Right cardiac atrium (tissue), 5 donors: Measurements from ENCODE around the gene ATP5F1A. TPM values are rescaled to one million over a fixed set of nuclear protein-coding genes. Genes with fewer than 3 reads are reported as not detected.
"Not testable (repeated sequence)": the region's sequence is repeated elsewhere in the genome, so short reads cannot be mapped to it uniquely, and the experiment has no call there.

Source experiments
- ATAC-seq, 2 donors: fragments of 200-7000 bp; cut with Tn5 transposase; one replicate each; pipeline versions ENCODE4 v1.8.0 to v1.9.1; 2020; ENCODE audit warnings: moderate library complexity in 2 of 2, mild to moderate bottlenecking in 1 of 2
- DNase-seq, 3 donors: peaks; one replicate each; pipeline ENCODE4 v3.0.0-alpha.2; 2020
- H3K27ac ChIP-seq: one replicate; pipeline ENCODE4 v1.5.1; 2013; ENCODE audit warnings: mild to moderate bottlenecking, low read length, control low read depth, moderate library complexity
- H3K27me3 ChIP-seq: one replicate; pipeline ENCODE4 v1.6.1; 2013; ENCODE audit not compliant: control insufficient read depth, insufficient read depth
- H3K4me1 ChIP-seq: one replicate; pipeline ENCODE4 v1.6.1; 2013; ENCODE audit warnings: low read length; ENCODE audit not compliant: control insufficient read depth, insufficient read depth
- H3K4me3 ChIP-seq: one replicate; pipeline ENCODE4 v1.5.1; 2013; ENCODE audit warnings: low read length, control low read depth
- H3K9me3 ChIP-seq: one replicate; pipeline ENCODE4 v1.6.1; 2013; ENCODE audit warnings: low read length; ENCODE audit not compliant: control insufficient read depth
- WGBS: extraction: QIAGEN DNeasy Blood & Tissue Kit; methylation state at CpG from one replicate; pipeline ENCODE4 v1.1.7; 2013; 5-methylcytosine and 5-hydroxymethylcytosine counted together
- intact Hi-C, 4 donors: fragments of 100-400 bp; cut with DNase I; formaldehyde crosslinking; loops; one replicate each; pipeline versions ENCODE4 v1.11.0 to v1.14.0; 2022 to 2023
- long read RNA-seq, 4 donors: library from polyadenylated mRNA; unstranded; transcript quantifications; one replicate each; pipeline ENCODE4 v2.0.0, GENCODE V29; 2020 to 2021
- polyA plus RNA-seq: library from polyadenylated mRNA; stranded (reverse); fragments of 200-250 nt; gene quantifications from one replicate; pipeline ENCODE4 v1.2.3, GENCODE V29; 2013
- total RNA-seq, 4 donors: library from RNA; stranded (reverse); fragmentation: NEBNext Ultra II Directional; extraction: Animal tissue kit (Norgen Biotek cat#: 25700); gene quantifications; one replicate each; pipeline ENCODE4 v1.2.1, GENCODE V29; 2021
- donor health status: healthy with polysubstance abuse.
- donor health status: DM: no; HTN: yes; CAD: no.
- donor health status: DM: no; HTN: no; CAD: no.
- donor health status: DM: no; HTN: yes; CAD: no; lungs with severe emphysema.
- donor health status: DM: yes; HTN: yes; CAD: no.

ATP5F1A gene
- total RNA-seq (1,000 to 10,000 TPM; 1,050 to 1,210 (median 1,148) TPM), polyA plus RNA-seq (1,401 TPM)
- long read RNA-seq, donor 1, full-length matches to known transcripts = 3,367 of 3,549 reads
- long read RNA-seq, donor 1, partial matches to known transcripts = 169 of 3,549 reads
- long read RNA-seq, donor 1, other reads (novel, unspliced or antisense) = 13 of 3,549 reads
- long read RNA-seq, donor 2, full-length matches to known transcripts = 1,077 of 1,125 reads
- long read RNA-seq, donor 2, partial matches to known transcripts = 40 of 1,125 reads
- long read RNA-seq, donor 2, other reads (novel, unspliced or antisense) = 8 of 1,125 reads
- long read RNA-seq, donor 3, full-length matches to known transcripts = 7,473 of 8,003 reads
- long read RNA-seq, donor 3, partial matches to known transcripts = 452 of 8,003 reads
- long read RNA-seq, donor 3, other reads (novel, unspliced or antisense) = 78 of 8,003 reads
- long read RNA-seq, donor 4, full-length matches to known transcripts = 1,325 of 1,373 reads
- long read RNA-seq, donor 4, partial matches to known transcripts = 31 of 1,373 reads
- long read RNA-seq, donor 4, other reads (novel, unspliced or antisense) = 17 of 1,373 reads

DNA sequence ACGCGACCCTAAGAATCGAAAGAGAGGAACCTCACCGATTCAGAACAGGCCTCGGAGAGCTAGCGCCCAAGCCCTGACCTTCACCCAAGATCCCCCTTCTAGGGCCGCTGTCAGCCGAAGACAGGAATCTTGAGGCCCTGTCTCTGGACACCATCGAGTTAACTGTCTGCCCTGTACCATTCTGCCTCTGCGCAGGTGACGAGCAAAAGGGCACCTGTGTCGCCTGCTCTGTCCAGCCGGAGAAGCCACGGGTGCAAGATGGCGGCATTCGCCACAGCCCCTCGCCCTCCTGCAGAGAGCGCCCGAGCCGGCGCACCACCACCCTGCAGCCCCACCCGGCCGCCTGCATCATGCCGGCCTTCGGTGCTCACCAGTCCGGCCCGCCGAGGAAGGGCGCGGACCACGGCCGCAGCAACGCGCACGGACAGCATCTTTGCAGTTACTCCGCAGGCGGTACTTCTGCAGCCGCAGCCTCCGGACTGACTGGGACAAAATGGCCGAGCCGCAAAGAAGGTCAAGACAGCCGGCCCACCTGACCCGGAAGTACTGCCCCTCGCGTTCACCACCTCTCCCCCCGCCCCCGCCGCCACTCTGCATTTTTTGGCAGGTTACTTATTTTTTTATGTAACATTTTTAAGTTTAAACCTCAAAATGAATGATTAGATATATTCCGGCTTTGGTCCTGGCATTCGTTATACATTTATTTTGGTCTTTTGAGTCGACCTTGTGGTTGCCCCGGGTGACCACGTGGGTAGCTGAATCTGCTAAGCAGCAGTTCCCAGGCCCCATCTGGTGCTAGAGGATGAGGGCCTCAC lies at the start of gene ATP5F1A:
Gene ATP5F1A, minus strand, starts transcription at position 496 of the 815 bp plus-strand sequence. Its CDS starts 65 bp downstream, at position 431.
- no peaks in the 10 kb centered on the region for H3K27me3 ChIP-seq
- WGBS = under 1% methylated on average over 53 of the region's 53 CpGs
- H3K4me3 ChIP-seq = peak within 1 kb of the TSS; percentile 73
- no peaks in the 10 kb centered on the region for H3K4me1 ChIP-seq
- DNase-seq = peak; percentile 87 to 95 (median 94)
- intact Hi-C loops = no loop called here
- H3K27ac ChIP-seq = peak within 1 kb of the TSS; percentile 94
- peak; percentile 92 for ATAC-seq
- no peaks in the 10 kb centered on the region for H3K9me3 ChIP-seq

DNA sequence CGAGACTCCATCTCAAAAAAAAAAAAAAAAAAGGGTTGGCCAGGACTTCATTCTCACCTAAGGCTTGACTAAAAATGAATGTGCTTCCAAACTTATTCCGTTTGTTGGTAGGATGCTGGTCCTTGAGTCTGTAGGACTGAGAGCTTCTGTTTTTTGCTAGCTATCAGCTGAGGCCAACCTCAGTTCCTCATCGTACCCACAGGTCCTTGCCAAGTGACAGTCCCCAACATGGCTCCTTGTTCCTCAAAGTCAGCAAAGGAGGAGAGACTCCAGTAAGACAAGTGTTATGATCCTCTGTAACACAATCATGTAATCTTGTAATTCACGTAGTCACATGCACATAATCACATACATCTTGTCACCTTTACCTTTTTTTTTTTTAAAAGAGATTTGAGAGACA lies 43.1 kb upstream of the ATP5F1A start:
- no peak for ATAC-seq
- Histone ChIP-seq H3K4me1 (no peaks in the 10 kb centered on the region), H3K9me3 (no peaks in the 10 kb centered on the region), H3K27ac (no peak overlapping the region), H3K4me3 (no peak overlapping the region), H3K27me3 (no peaks in the 10 kb centered on the region)
- WGBS = 89% methylated on average over 4 of the region's 4 CpGs
- DNase-seq = no peak
- intact Hi-C loops = loop anchor here in 2 of 4 donors (10.0 kb wide), 2 partner anchors 514 to 524 kb away; partner anchors contain the start of gene LOXHD1 (in 1 of the 2)

DNA sequence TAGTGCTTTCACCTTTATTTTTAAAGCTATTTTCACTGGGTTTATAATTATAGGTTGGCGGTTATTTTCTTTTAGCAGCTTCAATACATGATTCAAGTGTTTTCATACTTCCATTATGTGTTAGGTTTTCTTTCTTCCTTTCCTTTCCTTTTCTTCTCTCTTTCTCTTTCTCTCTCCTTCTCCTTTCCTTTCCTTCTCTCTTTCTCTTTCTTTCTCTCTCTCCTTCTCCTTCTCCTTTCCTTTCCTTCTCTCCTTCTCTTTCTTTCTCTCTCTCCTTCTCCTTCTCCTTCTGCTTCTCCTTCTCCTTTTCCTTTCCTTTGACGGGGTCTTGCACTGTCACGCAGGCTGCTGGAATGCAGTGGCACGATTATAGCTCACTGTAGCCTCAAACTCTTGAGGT lies 42.1 kb upstream of the ATP5F1A start:
- no peaks in the 10 kb centered on the region for H3K27me3 ChIP-seq
- intact Hi-C loops = loop anchor here in 2 of 4 donors (10.0 kb wide), 2 partner anchors 515 to 525 kb away; partner anchors contain the start of gene LOXHD1 (in 1 of the 2)
- DNase-seq (no peak), ATAC-seq (no peak)
- no peaks in the 10 kb centered on the region for H3K9me3 ChIP-seq
- H3K4me1 ChIP-seq = no peaks in the 10 kb centered on the region
- 95% methylated on average over 4 of the region's 4 CpGs for WGBS
- H3K27ac ChIP-seq = no peak overlapping the region
- no peak overlapping the region for H3K4me3 ChIP-seq

DNA sequence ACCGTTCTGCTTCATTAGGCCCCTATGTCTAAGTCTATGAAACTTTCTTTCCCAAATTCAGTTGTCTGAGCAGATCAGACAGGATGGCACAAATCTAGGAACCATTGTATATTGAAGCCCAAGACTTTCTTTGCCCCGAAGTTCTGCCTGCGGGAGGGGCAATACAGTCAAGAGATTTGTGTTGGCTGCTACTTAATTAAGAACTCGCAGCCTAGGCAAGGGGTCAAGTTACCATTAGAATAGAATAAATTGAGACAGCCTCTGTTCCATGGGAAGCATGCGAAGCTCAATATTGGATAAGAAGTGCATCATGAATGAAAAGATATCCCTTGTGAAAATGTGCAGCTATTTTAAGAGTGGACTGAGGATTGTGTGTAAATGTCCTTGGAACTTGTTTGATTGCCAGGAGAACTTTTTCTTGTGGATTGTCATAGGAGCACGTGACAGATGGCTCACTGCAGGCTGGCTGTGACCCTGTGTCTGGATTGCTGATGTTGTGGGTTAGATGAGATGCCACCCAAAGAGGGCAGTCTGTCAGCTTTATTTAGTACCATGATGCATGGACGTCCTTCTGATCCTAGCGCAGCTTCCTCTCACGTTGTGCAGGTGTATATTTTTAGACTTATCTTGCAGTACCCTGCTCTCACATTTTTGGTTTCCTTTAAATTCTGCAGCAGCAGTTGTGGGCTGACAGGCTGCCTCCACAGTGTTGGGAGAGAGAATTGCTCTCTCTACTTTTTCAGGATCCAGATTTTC lies 37.0 kb upstream of the ATP5F1A start:
- intact Hi-C loops = no loop called here
- 45% methylated on average over 9 of the region's 9 CpGs for WGBS
- ATAC-seq (peak; percentile 78 to 83), DNase-seq (no peak)
- H3K4me3 ChIP-seq = no peak overlapping the region
- no peaks in the 10 kb centered on the region for H3K9me3 ChIP-seq
- H3K27me3 ChIP-seq = no peaks in the 10 kb centered on the region
- peak overlapping the region; percentile 82 for H3K27ac ChIP-seq
- no peaks in the 10 kb centered on the region for H3K4me1 ChIP-seq

DNA sequence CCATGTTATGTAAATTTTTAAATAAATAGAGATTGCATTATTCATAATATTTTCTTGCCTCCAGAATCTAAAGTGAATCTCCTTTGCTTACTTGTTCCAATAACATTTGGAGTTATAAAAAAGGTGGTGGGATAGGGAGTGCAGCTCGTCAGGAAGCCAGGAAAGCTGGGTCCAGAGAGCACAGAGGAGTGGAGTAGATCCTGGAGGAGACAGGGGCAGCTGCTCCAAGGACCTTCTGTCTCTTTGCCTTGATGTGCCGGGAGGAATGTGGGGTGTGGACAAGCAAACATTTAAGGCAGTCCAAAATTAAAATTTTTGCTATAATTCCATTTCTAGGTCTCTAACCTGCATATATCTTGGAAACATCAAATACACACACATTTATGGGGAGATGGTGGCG lies 35.4 kb upstream of the ATP5F1A start:
- no peak overlapping the region for H3K27ac ChIP-seq
- DNase-seq (no peak), ATAC-seq (no peak)
- 84% methylated on average over 3 of the region's 3 CpGs for WGBS
- intact Hi-C loops = no loop called here
- no peaks in the 10 kb centered on the region for H3K4me1 ChIP-seq
- no peaks in the 10 kb centered on the region for H3K9me3 ChIP-seq
- no peak overlapping the region for H3K4me3 ChIP-seq
- H3K27me3 ChIP-seq = no peaks in the 10 kb centered on the region

DNA sequence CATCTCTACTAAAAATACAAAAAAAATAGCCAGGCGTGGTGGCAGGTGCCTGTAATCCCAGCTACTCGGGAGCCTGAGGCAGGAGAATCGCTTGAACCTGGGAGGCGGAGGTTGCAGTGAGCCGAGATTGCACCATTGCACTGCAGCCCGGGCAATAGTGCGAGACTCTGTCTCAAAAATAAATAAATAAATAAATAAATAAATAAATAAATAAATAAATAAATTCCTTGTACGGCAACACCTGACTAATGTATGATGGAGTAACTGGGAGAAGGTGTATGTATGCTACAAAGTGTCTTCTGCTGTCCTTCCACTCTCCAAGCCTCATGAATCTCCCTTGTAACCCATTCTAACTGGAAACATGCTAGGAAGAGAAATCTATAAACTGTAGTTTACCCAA lies 32.5 kb upstream of the ATP5F1A start:
- ATAC-seq, DNase-seq, intact Hi-C loops, H3K4me1 ChIP-seq, H3K27ac ChIP-seq, H3K4me3 ChIP-seq, H3K27me3 ChIP-seq, H3K9me3 ChIP-seq: not testable (repeated sequence)
- 98% methylated on average over 8 of the region's 8 CpGs for WGBS

DNA sequence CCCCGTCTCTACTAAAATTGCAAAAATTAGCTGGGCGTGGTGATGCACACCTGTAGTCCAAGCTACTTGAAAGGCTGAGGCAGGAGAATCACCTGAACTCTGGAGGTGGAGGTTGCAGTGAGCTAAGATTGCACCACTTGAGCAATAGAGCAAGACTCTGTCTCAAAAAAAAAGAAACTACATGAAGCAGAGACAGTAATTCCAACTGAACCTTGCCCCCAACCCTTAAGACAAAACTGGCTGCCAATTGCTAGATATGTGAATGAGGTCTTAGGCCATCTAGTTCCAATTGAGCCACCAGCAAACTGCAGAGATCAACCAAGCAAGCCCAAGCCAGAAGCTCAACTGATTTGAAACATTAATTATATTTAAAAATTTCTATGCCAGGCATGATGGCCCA lies 32.0 kb upstream of the ATP5F1A start:
- WGBS = 98% methylated on average over 2 of the region's 2 CpGs
- DNase-seq = no peak
- no peak overlapping the region for H3K4me3 ChIP-seq
- no peaks in the 10 kb centered on the region for H3K9me3 ChIP-seq
- no peaks in the 10 kb centered on the region for H3K4me1 ChIP-seq
- H3K27ac ChIP-seq = no peak overlapping the region
- intact Hi-C loops = no loop called here
- no peaks in the 10 kb centered on the region for H3K27me3 ChIP-seq
- no peak for ATAC-seq

DNA sequence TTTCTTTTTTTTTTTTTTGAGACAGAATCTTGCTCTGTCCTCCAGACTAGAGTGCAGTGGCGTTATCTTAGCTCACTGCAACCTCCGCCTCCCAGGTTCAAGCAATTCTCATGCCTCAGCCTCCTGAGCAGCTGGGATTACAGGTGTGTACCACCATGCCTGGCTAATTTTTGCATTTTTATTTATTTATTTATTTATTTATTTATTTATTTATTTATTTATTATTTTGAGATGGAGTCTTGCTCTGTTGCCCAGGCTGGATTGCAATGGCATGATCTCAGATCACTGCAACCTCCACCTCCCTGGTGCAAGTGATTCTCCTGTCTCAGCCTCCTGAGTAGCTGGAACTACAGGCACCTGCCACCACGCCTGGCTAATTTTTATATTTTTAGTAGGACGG lies 28.5 kb upstream of the ATP5F1A start:
- intact Hi-C loops, H3K9me3 ChIP-seq: not testable (repeated sequence)
- WGBS = 99% methylated on average over 4 of the region's 4 CpGs

DNA sequence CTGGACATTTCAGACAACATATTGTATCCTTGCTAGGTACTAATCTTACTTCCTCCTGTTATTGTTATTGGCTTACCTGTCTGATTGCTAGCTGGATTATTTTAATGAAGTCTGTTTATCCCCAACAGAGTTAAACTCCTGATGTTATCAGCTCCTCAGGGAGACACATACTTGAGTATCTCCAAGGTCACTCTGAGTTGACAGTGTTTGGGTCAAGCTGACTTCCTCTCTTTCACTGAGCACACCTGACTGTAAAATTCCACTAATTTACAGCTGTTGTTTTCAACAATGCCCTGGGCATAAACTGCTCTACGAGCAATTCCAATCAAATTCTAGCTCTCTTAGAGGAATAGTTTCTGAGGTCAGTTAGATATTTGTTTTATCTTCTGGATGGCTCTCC lies 15.7 kb upstream of the ATP5F1A start:
- H3K27me3 ChIP-seq = no peaks in the 10 kb centered on the region
- intact Hi-C loops = no loop called here
- no peak overlapping the region for H3K27ac ChIP-seq
- H3K9me3 ChIP-seq = no peaks in the 10 kb centered on the region
- no peak overlapping the region for H3K4me3 ChIP-seq
- ATAC-seq (no peak), DNase-seq (no peak)
- H3K4me1 ChIP-seq = no peaks in the 10 kb centered on the region
- 92% methylated on average over 1 of the region's 1 CpG for WGBS

More for the DNA sequence above, 28.5 kb upstream of the ATP5F1A start:
- not testable (repeated sequence) for H3K27me3 ChIP-seq, DNase-seq, H3K27ac ChIP-seq, H3K4me3 ChIP-seq, ATAC-seq, H3K4me1 ChIP-seq

DNA sequence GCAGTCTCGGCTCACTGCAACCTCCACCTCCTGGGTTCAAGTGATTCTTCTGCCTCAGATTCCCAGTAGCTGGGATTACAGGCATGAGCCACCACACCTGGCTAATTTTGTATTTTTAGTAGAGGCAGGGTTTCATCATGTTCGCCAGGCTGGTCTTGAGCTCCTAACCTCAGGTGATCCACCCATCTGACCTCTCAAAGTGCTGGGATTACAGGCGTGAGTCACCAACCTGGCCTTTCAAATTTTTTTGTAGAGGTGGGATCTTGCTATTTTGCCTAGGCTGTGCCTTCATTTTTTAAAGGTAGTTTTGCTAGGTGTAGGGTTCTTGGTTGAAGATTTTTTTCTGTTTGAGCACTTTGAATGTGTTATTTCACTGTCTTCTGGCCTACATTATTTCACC lies 12.3 kb upstream of the ATP5F1A start:
- WGBS = 94% methylated on average over 3 of the region's 3 CpGs
- no peaks in the 10 kb centered on the region for H3K27me3 ChIP-seq
- intact Hi-C loops = no loop called here
- DNase-seq = no peak
- H3K9me3 ChIP-seq = no peaks in the 10 kb centered on the region
- H3K27ac ChIP-seq = no peak overlapping the region
- no peak overlapping the region for H3K4me3 ChIP-seq
- no peaks in the 10 kb centered on the region for H3K4me1 ChIP-seq
- no peak for ATAC-seq
